ENCODE results near the gene ATP6V1C2. TPM values are rescaled to one million over a fixed set of nuclear protein-coding genes. Genes with fewer than 3 reads are reported as not detected.

Gene ATP6V1C2, protein sequence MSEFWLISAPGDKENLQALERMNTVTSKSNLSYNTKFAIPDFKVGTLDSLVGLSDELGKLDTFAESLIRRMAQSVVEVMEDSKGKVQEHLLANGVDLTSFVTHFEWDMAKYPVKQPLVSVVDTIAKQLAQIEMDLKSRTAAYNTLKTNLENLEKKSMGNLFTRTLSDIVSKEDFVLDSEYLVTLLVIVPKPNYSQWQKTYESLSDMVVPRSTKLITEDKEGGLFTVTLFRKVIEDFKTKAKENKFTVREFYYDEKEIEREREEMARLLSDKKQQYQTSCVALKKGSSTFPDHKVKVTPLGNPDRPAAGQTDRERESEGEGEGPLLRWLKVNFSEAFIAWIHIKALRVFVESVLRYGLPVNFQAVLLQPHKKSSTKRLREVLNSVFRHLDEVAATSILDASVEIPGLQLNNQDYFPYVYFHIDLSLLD
- 3.3 and 3.5 TPM in 2 replicates for total RNA-seq

DNA sequence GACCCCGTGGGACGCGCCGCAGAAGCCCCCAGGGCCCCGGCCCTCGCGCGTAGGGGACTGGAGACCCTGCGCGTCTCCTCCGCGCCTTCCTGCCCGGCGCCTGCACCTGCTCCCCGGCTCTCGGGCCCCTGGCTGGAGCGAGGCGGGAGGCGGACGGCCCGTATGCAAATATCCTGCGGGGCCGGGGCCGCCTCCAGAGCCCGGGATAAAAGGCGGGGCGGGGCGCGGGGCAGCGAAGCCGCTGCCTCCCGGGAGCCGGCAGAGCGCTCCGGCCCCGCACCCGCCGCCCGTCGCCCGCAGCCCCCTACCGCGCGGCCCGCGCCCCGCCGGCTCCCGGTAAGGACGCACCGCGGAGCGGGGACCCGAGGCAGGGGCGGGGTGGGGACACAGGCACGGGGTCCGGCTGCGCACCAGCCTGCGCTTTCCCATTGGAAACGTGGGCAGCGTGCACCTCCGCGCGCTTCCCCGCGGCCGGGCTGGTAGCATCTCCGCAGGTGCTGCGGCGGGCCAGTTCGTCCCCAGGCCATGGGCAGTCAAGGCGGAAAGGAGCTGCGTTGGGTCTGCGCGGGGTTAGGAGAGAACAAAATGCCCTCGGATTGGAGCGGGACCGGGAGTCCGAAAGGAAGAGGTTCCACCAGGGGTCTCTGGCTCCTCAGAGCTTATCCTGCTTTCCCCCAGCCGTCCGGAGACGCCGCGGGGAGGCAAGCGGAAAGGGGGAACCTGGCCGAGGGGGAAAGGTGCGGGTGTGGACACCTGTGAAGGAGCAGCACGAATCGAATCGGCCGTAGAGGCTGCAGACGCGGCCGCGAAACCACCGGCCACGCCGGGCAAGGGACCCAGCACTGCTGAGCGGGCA is at the start of gene ATP6V1C2:
Gene ATP6V1C2, plus strand, starts transcription at position 235 of the 856 bp plus-strand sequence. CDS start 1,220 bp downstream, outside the sequence.
- Mint-ChIP-seq H3K36me3 (ENCODE audit: low read depth) (no peaks in the 10 kb centered on the region), H3K9me3 (no peaks in the 10 kb centered on the region), H3K27me3 (peaks cover 29% of the 10 kb centered on the region), H3K27ac (no peak within 1 kb of the TSS), H3K4me3 (peak within 1 kb of the TSS; percentile 82), H3K4me1 (peaks cover 18% of the 10 kb centered on the region)
- ChIA-PET POLR2A (interaction anchor here (1.1 to 1.9 kb wide), 2 partner anchors 24 to 32 kb away, joined by 3 to 7 read pairs; no protein-coding TSS in a partner anchor), CTCF (no interaction called here)
- peak; percentile 49 for DNase-seq
- intact Hi-C loops (cut with micrococcal nuclease) = loop anchor here (1.0 kb wide), 2 partner anchors 24 to 89 kb away; no protein-coding TSS in a partner anchor
- TF ChIP-seq, protein P1, sequence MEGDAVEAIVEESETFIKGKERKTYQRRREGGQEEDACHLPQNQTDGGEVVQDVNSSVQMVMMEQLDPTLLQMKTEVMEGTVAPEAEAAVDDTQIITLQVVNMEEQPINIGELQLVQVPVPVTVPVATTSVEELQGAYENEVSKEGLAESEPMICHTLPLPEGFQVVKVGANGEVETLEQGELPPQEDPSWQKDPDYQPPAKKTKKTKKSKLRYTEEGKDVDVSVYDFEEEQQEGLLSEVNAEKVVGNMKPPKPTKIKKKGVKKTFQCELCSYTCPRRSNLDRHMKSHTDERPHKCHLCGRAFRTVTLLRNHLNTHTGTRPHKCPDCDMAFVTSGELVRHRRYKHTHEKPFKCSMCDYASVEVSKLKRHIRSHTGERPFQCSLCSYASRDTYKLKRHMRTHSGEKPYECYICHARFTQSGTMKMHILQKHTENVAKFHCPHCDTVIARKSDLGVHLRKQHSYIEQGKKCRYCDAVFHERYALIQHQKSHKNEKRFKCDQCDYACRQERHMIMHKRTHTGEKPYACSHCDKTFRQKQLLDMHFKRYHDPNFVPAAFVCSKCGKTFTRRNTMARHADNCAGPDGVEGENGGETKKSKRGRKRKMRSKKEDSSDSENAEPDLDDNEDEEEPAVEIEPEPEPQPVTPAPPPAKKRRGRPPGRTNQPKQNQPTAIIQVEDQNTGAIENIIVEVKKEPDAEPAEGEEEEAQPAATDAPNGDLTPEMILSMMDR (IDR thresholded peaks at IDR 0.05) = no peak
- peak; percentile 76 for ATAC-seq (ENCODE audit: low read depth)

DNA sequence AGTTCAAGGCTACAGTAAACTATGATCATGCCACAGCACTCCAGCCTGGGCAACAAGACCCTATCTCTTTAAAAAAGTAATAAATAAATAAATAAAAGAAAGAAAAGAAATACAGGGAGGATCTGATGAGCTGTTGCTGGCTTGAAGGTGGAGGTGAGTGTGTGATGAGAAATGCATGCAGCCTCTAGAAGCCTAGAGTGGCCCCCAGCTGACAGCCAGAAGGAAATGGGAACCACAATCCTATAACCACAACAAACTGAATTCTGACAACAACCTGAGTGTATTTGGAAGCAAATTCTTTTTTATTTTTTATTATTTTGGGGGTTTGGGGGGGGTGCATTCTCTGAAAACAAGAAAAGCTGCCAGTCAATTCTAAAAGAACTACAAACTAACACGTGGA is 46.3 kb upstream of the ATP6V1C2 start:
- ChIA-PET POLR2A (interaction anchor here (0.6 to 0.9 kb wide), 3 partner anchors 10 to 57 kb away, joined by 3 to 4 read pairs (median 3); no protein-coding TSS in a partner anchor), CTCF (no interaction called here)
- ATAC-seq (ENCODE audit: low read depth) (no peak), DNase-seq (no peak)
- intact Hi-C loops (cut with micrococcal nuclease) = no loop called here
- no peaks in the 10 kb centered on the region for H3K9me3 Mint-ChIP-seq
- peaks cover 66% of the 10 kb centered on the region for H3K36me3 Mint-ChIP-seq (ENCODE audit: low read depth)
- TF ChIP-seq, protein P1 (IDR thresholded peaks at IDR 0.05) = no peak
- H3K4me1 Mint-ChIP-seq = no peaks in the 10 kb centered on the region
- no peak overlapping the region for H3K27ac Mint-ChIP-seq
- H3K27me3 Mint-ChIP-seq = no peaks in the 10 kb centered on the region
- H3K4me3 Mint-ChIP-seq = no peak overlapping the region

DNA sequence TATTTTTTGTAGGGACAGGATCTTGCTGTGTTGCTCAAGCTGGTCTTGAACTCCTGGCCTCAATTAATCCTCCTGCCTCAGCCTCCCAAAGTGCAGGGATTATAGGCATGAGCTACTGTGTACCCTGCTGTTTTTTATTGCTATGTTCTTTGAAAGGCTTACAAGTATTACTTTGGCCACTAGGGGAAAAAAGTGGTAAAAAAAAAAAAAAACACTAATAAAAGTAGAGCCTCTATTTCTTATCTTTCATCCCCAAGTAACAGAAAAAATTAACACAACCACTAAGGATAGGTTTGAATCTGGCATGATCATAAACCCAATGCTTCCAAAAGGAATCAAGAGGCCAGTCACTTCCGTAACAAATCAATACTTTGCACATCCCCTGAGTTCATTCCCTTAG is 43.2 kb upstream of the ATP6V1C2 start:
- ChIA-PET POLR2A (no interaction called here), CTCF (interaction anchor here (1.6 kb wide), 1 partner anchor 243 kb away, joined by 4 read pairs; no protein-coding TSS in a partner anchor)
- Mint-ChIP-seq H3K9me3 (no peaks in the 10 kb centered on the region), H3K27ac (no peak overlapping the region), H3K4me1 (no peaks in the 10 kb centered on the region), H3K27me3 (no peaks in the 10 kb centered on the region), H3K4me3 (no peak overlapping the region), H3K36me3 (ENCODE audit: low read depth) (peaks cover 61% of the 10 kb centered on the region)
- DNase-seq (no peak), ATAC-seq (ENCODE audit: low read depth) (no peak)
- TF ChIP-seq, protein P1 (IDR thresholded peaks at IDR 0.05) = no peak
- intact Hi-C loops (cut with micrococcal nuclease) = no loop called here

DNA sequence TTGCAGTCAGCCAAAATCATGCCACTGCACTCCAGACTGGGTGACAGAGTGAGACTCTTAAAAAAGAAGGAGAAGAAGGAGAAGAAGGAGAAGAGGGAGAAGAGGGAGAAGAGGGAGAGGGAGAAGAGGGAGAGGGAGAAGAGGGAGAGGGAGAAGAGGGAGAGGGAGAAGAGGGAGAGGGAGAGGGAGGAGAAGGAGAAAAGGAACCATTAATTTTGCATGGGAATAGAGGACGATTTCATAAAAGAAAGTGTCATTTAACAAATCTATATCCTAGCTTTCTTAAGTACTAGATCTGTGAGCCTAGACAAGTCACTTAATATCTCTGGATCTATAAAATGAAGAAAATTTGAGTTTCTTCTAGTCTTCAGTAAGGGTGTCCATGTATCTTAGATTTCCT is 41.2 kb upstream of the ATP6V1C2 start:
- no peak overlapping the region for H3K4me3 Mint-ChIP-seq
- no peak overlapping the region for H3K27ac Mint-ChIP-seq
- no peaks in the 10 kb centered on the region for H3K4me1 Mint-ChIP-seq
- H3K9me3 Mint-ChIP-seq = no peaks in the 10 kb centered on the region
- CTCF ChIA-PET = no interaction called here
- TF ChIP-seq, protein P1 (IDR thresholded peaks at IDR 0.05) = no peak
- H3K36me3 Mint-ChIP-seq (ENCODE audit: low read depth) = peaks cover 52% of the 10 kb centered on the region
- ATAC-seq (ENCODE audit: low read depth) = no peak
- POLR2A ChIA-PET = no interaction called here
- DNase-seq = no peak
- no peaks in the 10 kb centered on the region for H3K27me3 Mint-ChIP-seq
- intact Hi-C loops (cut with micrococcal nuclease) = no loop called here

DNA sequence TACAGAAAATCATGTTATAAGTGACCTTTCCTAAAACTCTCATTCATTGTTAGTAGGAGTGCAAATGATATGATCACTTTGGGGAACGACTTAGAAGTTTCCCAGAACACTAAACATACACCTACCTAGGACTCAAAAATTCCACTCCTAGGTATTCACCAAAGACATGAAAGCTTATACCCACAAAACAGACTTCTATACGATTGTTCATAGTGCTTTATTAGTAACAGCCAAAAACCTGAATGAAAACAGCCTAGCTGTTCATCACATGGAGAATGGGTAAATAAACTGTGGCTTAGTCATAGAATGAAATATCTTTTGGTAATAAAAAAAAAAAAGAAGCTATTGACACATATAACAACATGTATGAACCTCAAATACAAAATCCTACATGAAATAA is 40.5 kb upstream of the ATP6V1C2 start:
- ATAC-seq (ENCODE audit: low read depth) (no peak), DNase-seq (no peak)
- intact Hi-C loops (cut with micrococcal nuclease) = no loop called here
- Mint-ChIP-seq H3K27ac (no peak overlapping the region), H3K36me3 (ENCODE audit: low read depth) (peaks cover 46% of the 10 kb centered on the region), H3K4me1 (no peaks in the 10 kb centered on the region), H3K27me3 (no peaks in the 10 kb centered on the region), H3K4me3 (no peak overlapping the region), H3K9me3 (no peaks in the 10 kb centered on the region)
- ChIA-PET CTCF (no interaction called here), POLR2A (no interaction called here)
- TF ChIP-seq, protein P1 (IDR thresholded peaks at IDR 0.05) = no peak

Measured in activated B cell treated with CpG ODN at 0.5 μM for 24 hours (primary cell).